SHP77 treated with DMSO at 0.1 percent for 48 hours (cell line): Measurements from ENCODE around the gene NAPSA.

ENCODE experiments used
- DNase-seq: peaks from one replicate; lab custom pipeline; 2025; lab: John Stamatoyannopoulos, UW

Gene NAPSA

GRCh38 chr19:50383852-50384684 is 18.6 kb upstream of the NAPSA start, which contains the start of gene POLD1:
POLD1 (plus strand) TSS chr19:50384347; CDS start chr19:50398852, 14,505 bp downstream.
- peak; percentile 95 for DNase-seq

DNA sequence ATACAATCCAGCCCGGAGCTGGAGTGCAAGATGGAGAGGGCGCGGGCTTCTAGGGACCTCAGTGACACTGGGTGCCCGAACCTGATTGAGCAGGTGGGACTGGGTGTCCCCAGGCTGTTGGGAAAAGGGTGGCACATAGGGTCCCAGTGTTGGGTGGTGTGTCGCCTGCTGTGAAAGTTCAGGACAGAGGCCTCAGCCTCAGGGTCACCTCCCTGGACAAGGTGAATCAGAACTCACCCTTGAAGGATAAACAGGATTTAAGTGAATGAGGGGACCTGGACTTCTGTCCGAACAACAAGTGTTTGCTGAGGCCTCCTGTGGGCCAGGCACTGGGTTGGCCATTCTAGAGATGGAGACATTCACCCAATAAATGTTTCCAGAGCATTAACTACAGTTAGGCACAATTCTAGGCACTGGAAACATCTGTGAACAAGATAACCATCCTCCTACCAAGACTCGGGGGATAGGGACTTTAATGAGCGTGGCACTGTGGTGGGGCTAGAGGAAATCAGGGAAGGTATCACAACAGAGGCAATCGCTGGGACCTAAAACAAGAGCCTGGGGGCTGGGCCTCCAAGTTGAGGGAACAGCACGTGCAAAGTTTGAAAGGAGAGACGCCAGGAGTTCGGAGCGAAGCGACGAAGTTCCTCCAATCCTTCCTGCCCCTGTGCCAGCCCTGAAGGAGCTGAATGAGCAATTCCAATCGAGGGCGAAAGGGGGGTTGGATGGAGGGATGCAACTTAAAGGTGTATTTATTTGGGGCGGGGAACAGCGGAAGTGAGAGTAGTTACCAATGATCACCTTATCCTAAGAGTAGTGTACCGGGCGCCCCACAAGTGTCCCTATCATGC is 17.8 kb upstream of the NAPSA start:
- DNase-seq = peak; percentile 53

- no peak for DNase-seq
Measured at GRCh38 chr19:50381881-50382729, 16.7 kb upstream of the NAPSA start.

GRCh38 chr19:50380751-50381151 is 15.3 kb upstream of the NAPSA start:
- DNase-seq = no peak

DNA sequence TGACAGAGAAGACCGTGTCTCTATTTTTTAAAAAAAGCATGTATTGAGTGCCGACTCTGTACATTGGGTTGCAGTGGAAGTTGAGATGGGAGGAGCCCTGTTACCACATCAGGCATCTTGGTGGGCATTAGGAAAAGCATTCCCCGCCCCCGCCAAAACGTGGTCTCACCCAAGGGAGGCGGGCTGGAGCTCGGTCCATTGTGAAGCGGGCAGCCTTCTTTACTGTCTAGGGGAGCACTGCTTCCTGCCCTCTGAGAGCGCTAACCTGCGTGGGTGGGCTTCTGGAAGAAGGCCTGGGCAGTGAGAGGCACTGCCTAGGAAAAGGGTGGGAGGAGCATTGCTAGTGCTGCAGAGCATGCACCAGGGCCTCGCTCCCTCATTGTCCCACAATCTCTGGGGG is 14.7 kb upstream of the NAPSA start:
- no peak for DNase-seq

DNA sequence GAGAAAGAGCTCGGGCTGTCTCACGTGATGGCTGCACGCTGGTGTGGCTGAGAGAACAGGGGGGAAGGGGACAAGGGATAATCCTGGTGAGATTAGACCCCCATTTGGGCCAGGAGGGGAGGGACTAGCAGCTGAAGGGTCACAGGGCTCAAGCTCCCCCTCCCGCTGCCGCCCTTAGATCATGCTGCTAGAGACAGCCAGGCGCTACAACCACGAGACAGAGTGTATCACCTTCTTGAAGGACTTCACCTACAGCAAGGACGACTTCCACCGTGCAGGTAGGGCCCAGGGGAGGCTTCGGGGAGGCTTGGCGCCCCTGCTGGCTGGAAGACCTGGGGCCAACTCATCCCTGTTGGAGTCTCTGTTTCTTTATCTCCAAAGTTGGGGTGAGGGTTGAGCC is 14.2 kb upstream of the NAPSA start:
- DNase-seq = no peak

GRCh38 chr19:50378863-50379236 is 13.4 kb upstream of the NAPSA start:
- no peak for DNase-seq

DNA sequence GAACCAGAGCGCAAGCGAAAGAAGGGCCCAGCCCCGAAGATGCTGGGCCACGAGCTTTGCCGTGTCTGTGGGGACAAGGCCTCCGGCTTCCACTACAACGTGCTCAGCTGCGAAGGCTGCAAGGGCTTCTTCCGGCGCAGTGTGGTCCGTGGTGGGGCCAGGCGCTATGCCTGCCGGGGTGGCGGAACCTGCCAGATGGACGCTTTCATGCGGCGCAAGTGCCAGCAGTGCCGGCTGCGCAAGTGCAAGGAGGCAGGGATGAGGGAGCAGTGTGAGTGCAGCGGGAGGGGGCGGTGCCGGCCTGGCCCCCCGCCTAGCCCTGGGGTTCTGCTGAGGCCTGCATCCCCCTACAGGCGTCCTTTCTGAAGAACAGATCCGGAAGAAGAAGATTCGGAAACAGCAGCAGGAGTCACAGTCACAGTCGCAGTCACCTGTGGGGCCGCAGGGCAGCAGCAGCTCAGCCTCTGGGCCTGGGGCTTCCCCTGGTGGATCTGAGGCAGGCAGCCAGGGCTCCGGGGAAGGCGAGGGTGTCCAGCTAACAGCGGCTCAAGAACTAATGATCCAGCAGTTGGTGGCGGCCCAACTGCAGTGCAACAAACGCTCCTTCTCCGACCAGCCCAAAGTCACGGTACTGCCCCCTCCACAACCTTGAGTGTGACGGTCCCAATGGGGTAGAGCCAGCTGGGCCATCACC is 12.9 kb upstream of the NAPSA start:
- DNase-seq = no peak

- no peak for DNase-seq
Measured at GRCh38 chr19:50377517-50377916, 12.1 kb upstream of the NAPSA start.

DNA sequence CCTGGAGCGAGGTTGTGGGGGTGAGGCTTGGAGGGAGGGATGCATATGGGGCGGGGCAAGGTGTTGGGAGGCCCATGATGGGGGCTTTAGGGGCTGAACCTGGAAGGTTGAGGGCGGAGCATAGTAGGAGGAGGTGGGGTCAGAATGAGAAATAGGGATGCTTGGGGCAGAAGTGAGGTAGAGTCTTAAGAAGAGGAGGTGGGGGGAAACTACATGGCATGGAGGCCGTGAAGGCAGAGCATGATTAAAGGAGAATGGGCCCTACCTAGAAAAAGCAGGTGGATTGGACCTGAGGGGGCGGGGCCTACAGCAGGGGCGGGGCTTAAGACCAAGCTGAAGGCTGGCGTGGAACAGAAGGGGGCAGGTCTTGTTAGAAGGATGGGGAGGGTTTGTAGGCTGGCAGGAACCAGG is 11.6 kb upstream of the NAPSA start:
- DNase-seq = peak; percentile 38

DNA sequence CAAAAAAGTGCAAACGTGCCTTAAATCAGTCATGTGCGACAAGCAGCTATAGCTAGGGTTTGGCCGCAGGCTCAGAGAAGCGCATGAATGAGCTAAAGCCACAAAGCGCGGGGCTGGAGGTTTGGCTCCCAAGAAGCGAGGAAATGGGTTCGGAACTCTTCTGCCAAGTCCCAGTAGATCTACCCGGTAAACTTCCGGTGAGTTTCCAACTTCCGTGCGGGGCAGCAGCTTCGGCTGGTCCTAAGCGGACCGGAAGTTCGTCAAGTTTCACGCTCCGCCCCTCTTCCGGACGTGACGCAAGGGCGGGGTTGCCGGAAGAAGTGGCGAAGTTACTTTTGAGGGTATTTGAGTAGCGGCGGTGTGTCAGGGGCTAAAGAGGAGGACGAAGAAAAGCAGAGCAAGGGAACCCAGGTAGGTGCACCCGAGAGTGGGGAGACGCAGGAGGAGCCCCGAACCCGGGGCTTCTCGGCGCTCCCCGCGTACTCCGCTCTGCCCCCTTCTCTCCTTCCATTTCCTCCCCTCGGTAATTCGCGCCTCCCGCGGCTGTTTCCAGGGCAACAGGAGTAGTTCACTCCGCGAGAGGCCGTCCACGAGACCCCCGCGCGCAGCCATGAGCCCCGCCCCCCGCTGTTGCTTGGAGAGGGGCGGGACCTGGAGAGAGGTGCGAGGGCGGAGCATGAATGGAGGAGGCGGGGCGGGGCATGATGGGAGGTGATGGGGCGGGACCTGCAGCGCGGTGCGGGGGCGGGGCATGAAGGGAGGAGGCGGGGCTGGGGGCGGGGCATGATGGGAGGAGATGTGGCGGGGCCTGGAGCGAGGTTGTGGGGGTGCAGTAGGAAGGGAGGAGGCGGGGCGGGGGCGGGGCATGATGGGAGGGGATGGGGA is 11.0 kb upstream of the NAPSA start, which contains the start of gene NR1H2:
Gene NR1H2, plus strand, starts transcription at position 292 of the 885 bp plus-strand sequence. CDS start 1,149 bp downstream, outside the sequence.
- DNase-seq = peak; percentile 81

- no peak for DNase-seq
Measured at GRCh38 chr19:50371914-50372475, 6.6 kb upstream of the NAPSA start.

- DNase-seq = peak; percentile 58
Measured at GRCh38 chr19:50368649-50369570, 3.5 kb upstream of the NAPSA start.

DNA sequence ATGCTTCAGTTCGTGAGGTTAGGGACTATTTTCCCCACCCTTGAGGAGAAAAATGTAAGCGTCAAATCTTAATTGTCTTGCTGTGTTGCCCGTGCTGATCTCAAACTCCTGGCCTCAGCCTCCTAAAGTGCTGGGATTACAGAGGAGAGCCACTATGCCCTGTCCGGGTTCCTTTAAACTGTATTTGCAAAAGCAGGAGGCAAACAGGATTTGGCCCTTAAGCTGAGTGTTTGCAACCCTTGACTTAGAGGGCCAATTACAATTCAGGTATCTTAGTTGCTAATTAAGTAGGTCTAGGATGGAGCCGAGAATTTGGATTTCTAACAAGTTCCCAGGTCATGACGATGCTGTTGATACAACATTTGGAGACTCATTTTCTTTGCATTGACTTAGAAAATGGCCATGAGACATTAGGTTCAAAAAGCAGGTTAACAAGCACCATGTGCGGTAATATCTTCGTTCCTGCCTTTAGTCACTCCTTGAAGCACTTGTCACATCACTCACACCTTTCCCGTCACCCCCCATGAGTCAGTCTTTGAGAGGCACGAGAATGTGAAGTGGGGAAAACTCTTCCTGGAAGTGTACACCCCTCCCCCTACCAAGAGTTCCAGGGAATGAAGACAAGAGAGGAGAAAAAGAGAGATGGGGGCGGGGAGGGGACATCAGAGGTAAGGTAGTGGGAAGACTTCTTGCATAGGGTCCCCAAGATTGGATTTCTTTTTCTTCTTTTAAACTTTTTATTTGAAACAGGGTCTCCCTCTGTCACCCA is 2.6 kb downstream of the NAPSA start:
- no peak for DNase-seq

- no peak for DNase-seq
Measured at GRCh38 chr19:50362030-50362412, 3.4 kb downstream of the NAPSA start.

DNA sequence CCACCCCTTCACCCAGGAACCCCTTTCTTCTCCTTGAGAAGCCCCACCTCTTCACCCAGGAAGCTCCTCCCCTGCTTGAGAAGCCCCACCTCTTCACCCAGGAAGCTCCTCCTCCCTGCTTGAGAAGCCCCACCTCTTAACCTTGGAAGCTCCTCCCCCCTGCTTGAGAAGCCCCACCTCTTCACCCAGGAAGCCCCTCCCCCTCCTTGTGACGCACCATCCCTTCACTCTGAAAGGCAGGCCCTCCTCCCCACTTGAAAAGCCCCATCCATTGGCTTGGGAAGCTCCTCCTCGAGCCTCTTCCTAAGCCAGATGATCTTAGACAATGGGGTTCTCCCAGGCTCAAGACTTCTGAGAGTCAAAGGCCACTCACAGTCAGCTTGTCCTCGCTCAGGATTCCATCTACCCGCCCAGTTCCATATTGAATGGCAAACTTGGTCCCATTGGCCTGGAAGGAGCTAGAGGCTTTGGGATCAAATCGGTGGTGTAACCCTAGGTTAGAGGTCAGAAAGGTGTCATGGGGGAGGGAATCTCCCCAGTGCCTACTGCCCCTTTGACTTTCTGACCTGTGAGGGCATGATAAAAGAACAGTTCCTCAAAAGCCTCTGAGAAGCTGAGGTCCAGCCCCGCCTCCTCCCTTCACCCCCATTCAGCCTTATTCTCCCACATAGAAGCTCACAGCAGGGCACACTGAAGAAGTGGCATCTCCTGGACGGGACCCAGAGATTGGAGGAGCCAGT is 4.0 kb downstream of the NAPSA start:
- DNase-seq = no peak

GRCh38 chr19:50359328-50359818 is 6.1 kb downstream of the NAPSA start:
- DNase-seq = no peak
